Right forelimb (tissue), 1 donor: Measurements from ENCODE around the gene NHS.
"Not testable (repeated sequence)": the region's sequence is repeated elsewhere in the genome, so short reads cannot be mapped to it uniquely, and the experiment has no call there.

Experiments
- DNase-seq: peaks from one replicate; pipeline ENCODE4 v3.0.0-alpha.2; 2018

Gene NHS

GRCh38 chrX:17501746-17502145 is 126.7 kb downstream of the NHS start:
- DNase-seq, result no peak

DNA sequence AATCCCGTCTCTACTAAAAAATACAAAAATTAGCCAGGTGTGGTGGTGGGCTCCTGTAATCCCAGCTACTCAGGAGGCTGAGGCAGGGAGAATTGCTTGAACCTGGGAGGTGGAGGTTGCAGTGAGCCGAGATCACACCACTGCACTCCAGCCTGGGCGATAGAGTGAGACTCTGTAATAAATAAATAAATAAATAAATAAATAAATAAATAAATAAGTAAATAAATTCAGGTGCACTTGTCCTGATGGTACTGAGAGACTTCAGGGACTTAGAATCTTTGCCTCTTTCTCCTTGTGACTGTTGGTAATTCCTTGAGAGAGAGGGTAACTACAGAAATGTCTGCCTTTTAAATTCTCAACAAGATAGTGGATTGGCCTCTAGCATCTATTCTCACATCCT is 131.4 kb downstream of the NHS start:
- DNase-seq, result not testable (repeated sequence)

DNA sequence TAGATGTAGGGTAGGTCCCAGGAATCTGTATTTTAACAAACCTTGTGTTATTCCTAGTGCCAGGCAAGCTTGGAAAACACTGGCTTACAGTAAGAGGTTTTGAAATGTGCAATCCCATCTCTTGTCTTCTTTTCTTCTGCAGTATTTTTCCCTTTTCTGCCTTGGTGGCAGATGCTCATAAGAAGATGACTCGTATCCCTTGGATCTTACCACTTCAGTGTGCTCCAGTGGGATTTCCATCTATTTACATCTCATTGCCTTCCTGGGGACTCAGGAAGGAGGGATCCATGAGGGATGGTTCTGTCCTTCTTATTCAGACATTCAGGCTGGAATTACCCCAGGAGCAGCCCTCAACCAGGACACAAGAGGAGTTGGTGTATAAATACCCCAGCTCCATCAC is 136.6 kb downstream of the NHS start:
- no peak for DNase-seq

GRCh38 chrX:17519358-17519757 is 144.4 kb downstream of the NHS start:
- DNase-seq, result no peak

GRCh38 chrX:17520016-17520615 is 145.1 kb downstream of the NHS start:
- DNase-seq, result no peak

- DNase-seq, result no peak
Observed at GRCh38 chrX:17521871-17522693, 147.1 kb downstream of the NHS start.

GRCh38 chrX:17525266-17525665 is 150.3 kb downstream of the NHS start:
- DNase-seq, result no peak

GRCh38 chrX:17525762-17526555 is 151.0 kb downstream of the NHS start:
- no peak for DNase-seq

DNA sequence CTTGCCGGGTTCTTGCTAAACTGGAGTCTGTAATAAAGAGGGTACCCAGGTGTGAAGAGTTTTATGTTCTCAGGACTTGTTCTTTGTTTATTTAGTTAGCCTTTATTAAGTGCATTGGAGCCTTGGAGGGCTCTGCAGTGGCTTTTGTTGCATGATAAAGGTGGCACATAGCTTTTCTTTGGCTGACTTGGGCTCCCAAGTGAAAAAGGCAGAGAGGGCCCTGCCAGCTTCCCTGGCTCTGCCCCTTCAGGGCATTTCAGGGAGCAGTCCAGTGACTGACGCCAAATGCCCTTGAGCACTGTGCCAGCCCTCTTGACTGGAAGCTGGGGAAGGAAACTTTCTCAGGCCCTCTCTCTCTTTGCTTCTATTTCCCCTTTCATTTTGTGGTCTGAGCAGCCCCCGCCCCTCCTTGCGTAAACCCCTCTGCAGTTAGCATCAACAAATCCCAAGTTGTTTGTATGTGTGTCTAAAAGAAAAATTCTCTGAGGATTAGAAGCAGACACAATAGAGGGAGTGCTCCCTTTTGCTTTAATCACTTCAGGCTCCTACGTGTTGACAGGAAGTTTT is 152.2 kb downstream of the NHS start:
- DNase-seq, result no peak

- DNase-seq, result no peak
Observed at GRCh38 chrX:17527922-17528321, 152.9 kb downstream of the NHS start.

GRCh38 chrX:17529151-17529745 is 154.2 kb downstream of the NHS start:
- no peak for DNase-seq

- no peak for DNase-seq
Observed at GRCh38 chrX:17531500-17531899, 156.5 kb downstream of the NHS start.

DNA sequence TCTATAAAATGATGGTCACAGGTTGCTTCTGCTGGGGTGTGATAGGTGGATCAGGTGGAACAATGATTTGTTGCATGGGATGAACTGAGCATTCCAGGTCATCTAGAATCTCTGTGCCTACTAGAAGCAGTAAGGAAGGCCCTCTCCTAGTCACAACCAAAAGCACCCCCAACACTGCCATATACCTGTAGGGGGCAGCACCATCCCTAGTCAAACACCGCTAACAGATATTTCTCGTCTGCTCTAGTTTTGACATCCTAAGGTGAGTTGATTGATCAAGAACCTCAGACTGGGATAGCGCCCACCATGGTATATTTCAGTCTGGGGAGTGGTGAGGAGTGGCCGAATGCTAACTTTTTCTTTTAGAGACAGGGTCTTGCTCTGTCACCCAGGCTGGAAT is 160.2 kb downstream of the NHS start:
- DNase-seq, result no peak

GRCh38 chrX:17537723-17538243 is 162.8 kb downstream of the NHS start:
- no peak for DNase-seq

GRCh38 chrX:17542123-17542522 is 167.1 kb downstream of the NHS start:
- no peak for DNase-seq

DNA sequence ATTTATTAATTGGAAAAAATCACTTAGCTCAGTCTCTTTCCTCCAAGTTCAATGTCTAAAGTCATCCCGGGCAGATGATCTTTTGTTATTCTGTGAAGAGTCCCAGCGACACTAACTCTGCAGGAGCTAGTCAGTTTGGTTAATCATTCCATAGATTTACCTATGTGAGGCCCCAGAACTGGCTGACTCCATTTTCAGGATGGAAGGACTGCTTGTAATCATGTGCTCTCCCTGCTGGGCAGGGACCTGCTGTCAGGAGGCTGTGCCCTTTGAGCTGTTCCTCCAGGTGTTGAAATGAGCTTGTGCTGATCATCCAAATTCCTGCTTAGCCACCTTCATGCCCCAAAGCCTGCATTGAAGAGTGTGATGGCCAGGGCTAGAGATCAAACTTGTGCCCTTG is 169.8 kb downstream of the NHS start:
- DNase-seq, result no peak

GRCh38 chrX:17546356-17546755 is 171.4 kb downstream of the NHS start:
- no peak for DNase-seq

DNA sequence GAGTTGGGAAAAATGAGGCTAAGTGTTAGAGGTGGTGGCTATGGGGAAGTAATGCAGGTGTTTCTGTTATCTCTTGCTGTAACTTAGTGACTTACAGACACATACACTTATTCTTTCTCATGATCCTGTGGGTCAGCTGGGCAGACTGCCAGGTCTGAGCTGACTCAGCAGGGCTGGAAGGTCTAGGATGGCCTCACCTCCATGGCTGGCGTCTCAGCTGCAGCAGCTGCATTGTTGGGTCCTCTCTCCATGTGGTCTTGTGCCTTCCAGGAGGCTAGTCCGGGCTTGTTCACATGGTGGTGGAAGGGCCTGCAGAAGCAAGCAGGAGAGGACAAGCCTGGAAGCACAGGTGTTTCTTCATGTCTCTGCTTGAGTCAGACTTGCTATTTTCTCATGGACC is 172.7 kb downstream of the NHS start:
- DNase-seq, result no peak

DNA sequence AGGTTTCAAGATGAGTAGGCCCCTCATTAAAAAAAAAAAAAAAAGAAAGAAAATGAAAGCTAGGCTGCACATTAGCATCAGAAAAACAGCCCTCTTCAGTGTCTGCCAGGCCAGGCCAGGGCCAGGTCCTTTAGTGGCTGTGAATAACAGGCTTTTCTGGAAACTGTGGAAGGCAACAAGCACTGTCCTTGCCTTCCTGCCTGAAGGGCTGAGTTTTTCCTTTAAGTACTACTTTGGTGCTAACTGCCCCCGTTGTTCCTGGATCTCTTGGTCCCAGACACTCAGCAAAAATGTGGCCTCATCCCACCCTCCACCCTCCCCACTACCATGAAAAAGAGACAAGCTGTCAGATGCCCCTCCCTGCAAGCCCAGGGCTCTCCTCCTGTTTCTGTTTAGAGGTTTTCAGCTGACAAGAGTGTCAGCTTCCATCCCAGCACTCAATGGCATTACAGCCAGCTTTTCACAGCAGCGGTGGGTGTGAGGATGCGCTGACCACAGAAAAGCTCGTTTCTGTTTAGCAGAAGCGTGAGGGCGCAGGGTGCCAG is 174.2 kb downstream of the NHS start:
- no peak for DNase-seq

- no peak for DNase-seq
Observed at GRCh38 chrX:17550011-17550410, 175.0 kb downstream of the NHS start.

DNA sequence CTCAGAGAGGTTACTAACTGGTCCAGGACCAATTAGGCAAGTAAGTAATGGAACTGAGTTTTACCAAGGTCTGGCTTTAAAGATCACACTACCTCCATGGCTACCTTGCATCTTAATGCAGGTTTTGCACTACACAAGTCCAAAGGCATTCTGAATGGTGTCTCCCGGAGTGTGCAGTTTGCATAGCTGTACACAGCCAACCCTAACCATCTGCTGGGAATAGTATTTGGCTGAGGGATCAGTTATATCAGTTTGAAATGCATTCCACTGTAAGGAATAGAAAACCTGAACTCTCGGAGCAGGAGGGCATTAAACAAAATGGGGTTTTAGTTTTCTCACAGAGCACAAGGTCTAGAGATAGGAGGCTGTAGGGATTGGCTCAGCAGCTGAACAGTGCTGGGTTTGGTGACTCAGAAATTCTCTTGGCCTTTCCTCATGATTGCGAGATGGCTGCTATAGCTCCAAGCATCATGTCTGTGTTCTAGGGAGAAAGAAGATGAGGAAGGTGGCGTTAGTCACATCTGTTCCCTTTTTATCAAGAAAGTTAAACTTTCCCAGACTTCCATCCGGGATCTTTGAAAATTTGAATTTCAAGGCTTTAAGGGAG is 177.1 kb downstream of the NHS start:
- DNase-seq, result no peak

DNA sequence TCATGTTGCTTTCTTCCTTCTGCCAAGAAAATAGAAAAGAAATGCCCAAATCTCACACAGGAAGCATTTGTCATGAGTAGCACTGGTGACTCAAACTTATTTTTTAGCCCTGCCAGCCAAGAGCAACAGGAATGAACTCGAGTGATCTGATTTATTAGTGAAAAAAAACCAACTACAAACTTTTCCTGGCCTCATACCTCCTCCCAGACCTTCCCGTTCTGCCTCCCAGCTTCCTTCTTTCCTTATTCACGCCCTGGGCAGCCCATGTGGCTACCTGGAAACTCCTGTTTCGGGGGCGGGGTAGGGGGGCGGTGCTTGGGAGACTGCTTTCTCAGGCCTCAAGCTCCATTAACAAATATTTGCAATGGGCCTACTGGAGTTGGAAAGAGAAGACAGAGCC is 178.5 kb downstream of the NHS start:
- DNase-seq, result no peak
